NCI-H1048 (cell line): ENCODE results near the gene WDR54.
A peak's percentile ranks its signal among the peaks of the same experiment; 100 is the strongest.
"Not testable (repeated sequence)": the region's sequence is repeated elsewhere in the genome, so short reads cannot be mapped to it uniquely, and the experiment has no call there.

ENCODE experiments used
- DNase-seq: peaks from one replicate; lab custom pipeline; 2025; lab: John Stamatoyannopoulos, UW

WDR54 gene

DNA sequence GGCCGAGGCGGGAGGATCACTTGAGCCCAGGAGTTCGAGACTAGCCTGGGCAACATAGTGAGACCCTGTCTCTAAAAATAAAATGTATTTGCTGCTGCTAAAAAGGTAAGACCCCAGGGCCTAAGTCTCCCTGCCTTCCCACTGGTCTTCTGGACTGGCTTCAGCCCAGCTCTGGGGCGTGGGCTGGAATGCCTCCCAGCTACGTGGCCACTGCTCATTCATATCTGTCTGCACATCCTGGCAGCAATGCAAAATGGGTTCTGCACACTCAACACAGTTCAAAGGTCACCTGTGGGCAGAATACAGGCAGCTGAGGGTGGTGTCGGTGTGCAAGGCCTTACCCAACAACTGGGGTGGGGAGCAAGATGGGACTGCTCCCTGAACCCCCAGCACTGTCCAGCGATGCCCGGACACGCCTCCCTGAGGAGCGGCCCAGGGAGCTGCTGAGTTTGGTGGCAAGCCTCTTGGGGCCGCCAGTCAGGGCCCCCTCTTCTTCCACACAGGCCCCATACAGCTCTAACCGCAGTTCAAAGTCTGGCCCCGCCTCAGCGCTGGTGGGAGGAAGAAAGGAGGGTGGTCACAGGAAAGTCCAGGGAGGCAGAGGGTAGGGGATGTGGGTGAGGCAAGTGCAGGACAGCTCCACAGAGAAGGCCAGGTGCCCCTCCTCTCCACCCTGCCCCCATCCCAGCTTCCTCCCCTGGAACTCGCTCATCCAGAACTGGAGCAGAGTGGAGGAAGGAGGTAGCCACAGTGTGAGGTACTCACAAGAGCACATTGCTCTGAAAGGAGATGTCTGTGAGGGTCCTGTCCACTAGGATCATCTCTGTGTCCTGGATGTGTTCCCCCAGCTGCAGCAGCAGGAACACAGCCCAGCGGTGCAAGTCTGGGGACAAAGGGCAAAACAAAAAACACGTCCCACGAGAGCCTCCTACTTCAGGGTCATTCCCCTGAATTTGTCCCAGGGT, 8.2 kb downstream of the WDR54 start:
- DNase-seq, result no peak

DNA sequence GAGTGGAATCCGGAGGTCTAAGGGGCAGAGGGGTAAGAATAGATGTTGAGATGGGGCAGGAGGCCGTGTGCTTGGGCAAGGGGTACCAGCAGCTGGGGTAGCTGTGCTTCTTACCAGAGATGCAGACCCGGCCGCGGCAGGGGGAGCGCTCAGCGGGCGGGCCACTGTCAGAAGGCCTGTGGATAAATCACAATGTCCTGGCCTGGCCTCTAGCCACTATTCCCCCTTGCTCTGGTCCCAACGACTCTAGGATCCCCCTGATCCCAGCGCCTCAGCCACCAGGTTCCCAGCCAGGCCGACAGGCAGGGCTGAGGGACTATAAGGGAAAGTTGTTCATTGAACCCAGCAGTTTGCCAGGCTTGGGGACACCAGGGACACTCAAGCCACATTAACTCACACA, 9.0 kb downstream of the WDR54 start:
- DNase-seq, result no peak

DNA sequence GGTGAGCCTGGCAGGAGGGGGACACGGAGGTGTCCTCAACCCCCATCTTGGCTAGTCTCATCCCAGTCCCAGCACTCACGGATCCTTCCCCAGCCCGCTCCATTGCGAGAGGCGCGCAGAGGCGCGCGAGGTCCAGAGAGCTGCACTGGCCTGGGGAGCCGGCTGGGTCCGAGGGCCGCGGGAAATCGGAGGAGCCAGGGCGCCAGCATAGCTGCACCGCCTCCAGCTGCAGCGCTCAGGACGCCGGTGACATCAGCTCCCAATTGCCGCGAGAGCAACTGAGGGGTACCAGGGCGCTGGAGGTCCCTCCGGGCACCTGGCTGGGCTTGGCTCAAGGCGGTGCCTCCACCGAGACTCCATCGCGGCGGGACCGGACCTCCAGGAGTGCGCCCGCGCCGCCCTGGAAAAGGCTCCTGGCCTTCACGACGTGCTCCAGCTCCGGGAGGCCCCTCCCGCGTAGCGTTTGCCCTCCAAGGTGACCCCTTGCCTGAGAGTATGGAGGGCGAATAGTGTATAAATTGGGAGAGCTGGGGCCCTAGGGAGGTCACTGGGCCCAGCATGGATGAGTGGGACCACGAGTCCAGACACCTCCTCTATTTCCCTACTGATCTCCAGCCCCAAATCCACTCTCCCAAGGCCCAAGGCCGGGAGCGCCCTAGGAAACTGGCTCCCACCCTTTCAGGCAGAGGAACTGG, 14.7 kb downstream of the WDR54 start:
- DNase-seq, result no peak

GRCh38 chr2:74436848-74437695, 15.5 kb downstream of the WDR54 start:
- no peak for DNase-seq

- DNase-seq, result no peak
These were observed 16.7 kb downstream of the WDR54 start for GRCh38 chr2:74438248-74438647.

DNA sequence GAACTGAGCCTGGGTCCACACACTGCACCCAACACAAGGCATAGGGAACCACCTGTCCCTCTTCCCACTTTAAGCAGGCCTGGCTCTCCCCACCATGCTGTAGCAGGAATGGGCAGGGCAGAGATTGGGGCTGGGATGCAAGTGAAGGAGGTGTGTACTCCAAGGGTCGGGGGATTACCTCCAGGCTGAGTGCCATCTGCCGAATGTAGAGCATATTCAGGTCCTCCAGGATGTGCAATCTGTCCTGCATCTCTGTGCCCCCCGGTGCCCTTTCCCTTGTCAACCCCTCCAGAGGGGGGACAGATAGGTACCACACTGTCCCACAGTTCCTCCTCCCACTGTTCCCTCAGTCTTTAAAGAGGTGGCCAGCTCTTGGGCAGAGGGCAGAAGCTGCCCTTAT, 17.8 kb downstream of the WDR54 start:
- no peak for DNase-seq

- no peak for DNase-seq
These were observed 18.4 kb downstream of the WDR54 start for GRCh38 chr2:74439803-74440377.

GRCh38 chr2:74440378-74441169, 19.0 kb downstream of the WDR54 start:
- DNase-seq, result peak; percentile 53

DNA sequence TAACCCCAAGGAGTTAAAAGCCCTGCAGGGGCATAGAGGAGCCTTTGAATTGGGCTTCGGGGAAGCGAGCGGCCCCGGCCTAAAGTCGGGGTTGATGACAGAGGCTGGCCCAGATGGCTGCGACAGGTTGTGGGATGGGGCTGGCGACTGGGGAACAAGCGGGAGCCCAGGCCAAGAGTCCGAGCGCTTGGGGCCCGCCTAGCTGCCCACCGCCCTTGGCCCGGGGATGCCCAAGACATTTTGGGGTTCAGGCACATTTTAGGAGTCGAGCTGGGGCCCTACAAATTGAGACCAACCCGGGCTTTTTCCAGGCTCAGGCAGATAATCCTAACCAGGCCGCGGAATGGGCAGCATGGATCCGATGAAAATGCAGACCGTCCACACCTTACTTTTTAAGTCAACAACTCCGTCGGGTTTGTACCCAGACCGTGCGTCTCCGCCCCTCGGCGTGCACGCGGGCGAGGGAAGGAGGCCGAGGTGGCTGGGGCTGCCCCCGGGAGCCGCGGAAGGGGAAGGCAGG, 19.7 kb downstream of the WDR54 start:
- DNase-seq, result no peak

DNA sequence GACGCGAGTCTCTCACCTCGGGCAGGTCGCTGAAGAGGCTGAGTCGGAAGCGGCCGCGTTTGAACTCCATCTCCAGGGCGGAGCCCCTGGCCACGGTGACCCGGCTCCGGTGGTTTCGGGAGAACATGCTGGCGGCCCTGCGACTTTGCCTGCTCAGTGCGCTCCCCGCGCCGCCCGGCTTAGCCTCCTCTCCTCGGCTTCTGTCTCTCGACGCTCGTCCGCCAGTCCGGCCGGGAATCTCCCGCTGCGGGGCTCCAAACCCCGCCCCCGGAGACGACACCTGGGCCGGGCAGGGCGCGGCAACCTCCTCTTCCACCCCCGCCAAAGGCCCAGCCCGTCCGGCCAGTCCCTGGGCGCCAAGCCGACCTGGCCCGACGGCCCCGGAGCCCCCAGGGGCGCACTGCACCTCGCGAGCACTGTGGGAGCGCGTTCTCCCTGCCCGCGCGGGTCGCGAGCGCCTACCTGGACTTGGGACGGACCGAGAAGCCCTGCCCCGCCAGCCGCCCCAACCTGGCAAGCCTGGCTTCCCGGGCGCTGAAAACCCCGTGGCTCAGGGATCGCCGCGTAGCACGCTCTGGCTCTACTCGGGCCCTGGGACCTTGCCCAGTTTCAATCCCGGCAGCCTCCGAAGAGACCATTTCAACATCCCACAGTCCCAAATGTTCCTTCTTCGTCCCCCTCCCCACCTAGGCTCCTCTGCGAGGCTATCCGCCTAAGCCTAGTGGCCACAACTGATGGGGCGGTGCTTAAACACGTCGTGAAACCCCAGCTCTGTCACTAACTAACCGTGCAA, 20.4 kb downstream of the WDR54 start, which contains the start of gene RTKN:
RTKN (minus strand) TSS at position 248 of the 793 bp plus-strand sequence; CDS start at position 127, 121 bp downstream.
- DNase-seq, result peak; percentile 49

- not testable (repeated sequence) for DNase-seq
These were observed 21.2 kb downstream of the WDR54 start for GRCh38 chr2:74442483-74443297.

GRCh38 chr2:74444498-74445318, 23.2 kb downstream of the WDR54 start:
- no peak for DNase-seq

DNA sequence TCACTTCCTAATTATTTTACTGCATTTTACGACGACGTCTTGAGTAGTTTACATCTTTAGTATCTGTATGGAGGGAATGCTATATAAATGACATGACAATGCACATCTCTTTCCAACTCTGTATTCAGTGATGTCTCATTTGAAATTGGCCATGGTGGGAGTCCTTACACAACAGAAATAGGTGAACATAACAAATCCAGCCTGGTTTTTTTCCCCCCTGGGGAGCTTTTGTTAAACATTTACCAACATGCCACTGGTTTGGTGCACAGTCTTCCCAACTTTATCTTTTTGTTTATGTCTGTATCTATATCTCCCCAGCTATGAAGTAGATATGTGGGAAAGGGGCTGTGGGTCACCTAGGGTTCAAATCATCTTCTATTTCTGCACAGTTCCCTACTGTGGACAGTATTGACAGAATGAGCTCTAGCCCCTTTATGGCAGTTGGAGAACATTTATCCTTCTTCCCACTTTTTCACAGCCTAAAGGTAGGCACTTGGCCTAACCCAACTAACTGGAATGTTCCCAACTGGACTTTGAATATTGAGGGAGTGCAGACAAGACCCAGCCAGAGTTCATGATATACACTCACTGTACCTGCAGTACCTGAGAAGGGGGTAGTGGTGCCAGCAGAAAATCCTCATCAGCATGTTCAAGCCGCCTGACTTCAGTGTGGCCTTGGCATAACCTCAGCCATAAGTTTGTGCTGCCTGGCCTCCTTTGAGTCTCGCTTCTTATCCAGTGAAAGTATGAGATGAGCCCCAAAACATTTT, 25.9 kb downstream of the WDR54 start:
- no peak for DNase-seq

DNA sequence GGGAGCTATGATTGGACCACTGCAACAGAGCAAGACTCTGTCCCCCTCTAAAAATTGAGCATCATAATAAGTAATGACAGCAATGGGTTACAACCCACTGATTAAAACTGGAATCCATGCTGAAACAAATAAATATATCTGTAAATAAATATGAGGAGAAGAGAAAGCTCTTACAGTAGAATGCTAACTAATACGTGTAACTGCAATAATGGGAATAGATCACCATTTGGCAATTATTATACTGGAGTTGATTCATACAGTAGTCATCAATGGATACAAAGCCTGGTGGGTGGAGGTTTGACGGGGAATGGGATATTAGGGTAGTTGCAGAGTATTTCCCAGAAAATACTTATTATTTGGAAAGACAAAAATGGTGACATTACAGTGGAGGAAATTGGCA, 27.2 kb downstream of the WDR54 start:
- no peak for DNase-seq

GRCh38 chr2:74450570-74451190, 29.1 kb downstream of the WDR54 start:
- no peak for DNase-seq

GRCh38 chr2:74454654-74455511, 33.4 kb downstream of the WDR54 start, which contains the start of gene INO80B:
Gene INO80B, plus strand, starts transcription at chr2:74455087. Its CDS starts 30 bp downstream, at chr2:74455117.
- peak; percentile 92 for DNase-seq
